HUES6 (cell line): ENCODE data around the gene PDE8B.

ENCODE experiments used
- H3K27ac ChIP-seq: 2 replicates; pipeline ENCODE4 v1.7.0; 2013; ENCODE audit warnings: low read depth, mild to moderate bottlenecking, low read length, inconsistent platforms
- H3K27me3 ChIP-seq: 2 replicates; pipeline ENCODE4 v1.6.1; 2013; ENCODE audit warnings: low read length; ENCODE audit not compliant: control insufficient read depth, insufficient read depth
- H3K36me3 ChIP-seq: 2 replicates; pipeline ENCODE4 v1.6.1; 2013; ENCODE audit warnings: low read length; ENCODE audit not compliant: control insufficient read depth, insufficient read depth
- H3K4me1 ChIP-seq: 2 replicates; pipeline ENCODE4 v1.6.1; 2013; ENCODE audit warnings: low read length; ENCODE audit not compliant: control insufficient read depth, insufficient read depth
- H3K4me3 ChIP-seq: 2 replicates; pipeline ENCODE4 v1.5.1; 2013; ENCODE audit warnings: low read depth, low read length
- H3K9ac ChIP-seq: one replicate; pipeline ENCODE4 v1.6.1; 2013; ENCODE audit warnings: mild to moderate bottlenecking, low read length
- H3K9me3 ChIP-seq: 2 replicates; pipeline ENCODE4 v1.6.1; 2013; ENCODE audit warnings: low read depth, low read length; ENCODE audit not compliant: control insufficient read depth, insufficient read depth

Gene PDE8B

DNA sequence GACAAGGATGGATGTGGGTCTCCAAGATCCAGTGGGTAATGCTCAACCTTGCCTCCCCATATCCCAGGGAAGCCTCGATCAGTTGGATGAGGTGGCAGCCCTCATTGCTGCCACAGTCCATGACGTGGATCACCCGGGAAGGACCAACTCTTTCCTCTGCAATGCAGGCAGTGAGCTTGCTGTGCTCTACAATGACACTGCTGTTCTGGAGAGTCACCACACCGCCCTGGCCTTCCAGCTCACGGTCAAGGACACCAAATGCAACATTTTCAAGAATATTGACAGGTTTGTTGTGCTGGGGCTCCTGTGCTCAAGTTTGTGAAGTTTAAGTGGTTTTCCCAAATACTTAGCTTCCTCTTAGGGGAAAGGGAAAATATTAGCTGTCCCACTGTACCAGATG, 207.7 kb downstream of the PDE8B start:
- no peak overlapping the region for H3K9ac ChIP-seq

GRCh38 chr5:77418601-77419581, 208.4 kb downstream of the PDE8B start:
- no peaks in the 10 kb centered on the region for H3K4me1 ChIP-seq
- H3K9ac ChIP-seq: no peak overlapping the region
- no peaks in the 10 kb centered on the region for H3K36me3 ChIP-seq
- no peaks in the 10 kb centered on the region for H3K27me3 ChIP-seq
- no peaks in the 10 kb centered on the region for H3K9me3 ChIP-seq
- H3K27ac ChIP-seq: no peak overlapping the region
- no peak overlapping the region for H3K4me3 ChIP-seq

More for the DNA sequence above, 207.7 kb downstream of the PDE8B start:
- Histone ChIP-seq H3K4me3 (no peak overlapping the region), H3K36me3 (no peaks in the 10 kb centered on the region), H3K9me3 (no peaks in the 10 kb centered on the region), H3K27me3 (no peaks in the 10 kb centered on the region), H3K4me1 (no peaks in the 10 kb centered on the region), H3K27ac (no peak overlapping the region)

DNA sequence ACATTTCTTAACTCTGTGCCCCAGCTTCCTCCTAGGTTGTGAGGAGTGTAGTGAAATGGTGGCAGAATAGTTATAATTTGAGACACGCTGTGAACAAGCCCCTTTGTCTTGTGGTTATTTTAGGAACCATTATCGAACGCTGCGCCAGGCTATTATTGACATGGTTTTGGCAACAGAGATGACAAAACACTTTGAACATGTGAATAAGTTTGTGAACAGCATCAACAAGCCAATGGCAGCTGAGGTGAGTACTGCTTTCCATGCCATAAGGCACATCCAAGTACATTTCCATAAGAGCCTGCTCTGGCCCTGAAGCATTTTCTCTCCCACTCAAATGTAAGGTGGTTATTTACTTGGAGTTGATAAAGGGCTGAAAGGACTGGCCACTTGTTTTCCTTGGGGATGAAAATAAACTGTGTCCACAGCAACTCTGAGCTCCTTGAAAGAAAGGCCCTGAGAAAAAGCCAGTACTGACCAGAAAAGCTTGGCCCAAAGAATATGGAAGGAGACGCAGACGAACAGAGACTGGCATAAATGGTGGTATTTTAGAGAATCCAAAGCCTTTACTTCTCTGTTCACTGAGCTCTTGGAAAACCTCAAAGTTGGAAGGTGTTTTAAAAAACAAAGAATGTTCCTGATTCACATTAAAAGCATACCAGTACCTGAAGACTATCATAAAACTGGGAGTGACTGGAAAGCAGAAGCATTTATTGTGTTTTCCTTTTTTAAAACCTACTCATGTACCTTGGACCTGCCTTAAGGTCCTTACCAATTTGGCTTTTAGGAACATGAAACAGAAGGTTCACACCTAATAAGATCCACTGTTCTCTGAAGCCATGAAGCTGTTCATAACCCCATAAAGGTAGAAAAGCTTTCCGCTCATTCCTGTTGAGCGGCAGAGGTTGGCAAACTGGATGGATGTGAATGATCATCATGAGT, 209.4 kb downstream of the PDE8B start:
- no peaks in the 10 kb centered on the region for H3K27me3 ChIP-seq
- H3K4me3 ChIP-seq: no peak overlapping the region
- H3K36me3 ChIP-seq: peaks cover 5% of the 10 kb centered on the region; the same call in 1 of the 2 replicates
- no peak overlapping the region for H3K27ac ChIP-seq
- H3K9me3 ChIP-seq: no peaks in the 10 kb centered on the region
- H3K4me1 ChIP-seq: no peaks in the 10 kb centered on the region
- H3K9ac ChIP-seq: no peak overlapping the region

DNA sequence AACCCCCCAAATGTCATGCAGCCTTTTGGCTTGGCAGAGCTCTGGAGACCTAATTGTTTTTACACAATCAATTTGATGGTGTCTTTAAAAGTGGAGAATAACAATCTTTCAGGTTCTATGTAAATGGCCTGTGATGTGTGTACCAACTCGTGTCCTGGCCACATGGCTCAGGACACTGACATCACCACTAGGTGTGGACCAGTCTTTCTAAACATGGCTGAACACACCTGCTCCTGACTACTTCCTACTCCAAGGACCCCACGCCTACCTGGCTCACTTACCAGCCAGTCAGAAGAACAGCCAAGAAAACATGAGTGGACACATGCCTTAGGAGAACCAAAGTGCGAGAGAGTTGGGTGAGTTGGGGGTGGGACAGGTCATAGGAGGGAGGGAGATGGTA, 210.5 kb downstream of the PDE8B start:
- peaks cover 5% of the 10 kb centered on the region; the same call in 1 of the 2 replicates for H3K36me3 ChIP-seq
- no peak overlapping the region for H3K27ac ChIP-seq
- no peaks in the 10 kb centered on the region for H3K4me1 ChIP-seq
- H3K9me3 ChIP-seq: no peaks in the 10 kb centered on the region
- H3K4me3 ChIP-seq: no peak overlapping the region
- H3K27me3 ChIP-seq: no peaks in the 10 kb centered on the region
- no peak overlapping the region for H3K9ac ChIP-seq

- Histone ChIP-seq H3K4me3 (no peak overlapping the region), H3K9me3 (no peaks in the 10 kb centered on the region), H3K4me1 (no peaks in the 10 kb centered on the region), H3K9ac (no peak overlapping the region), H3K27ac (no peak overlapping the region), H3K27me3 (no peaks in the 10 kb centered on the region), H3K36me3 (peaks cover 5% of the 10 kb centered on the region; the same call in 1 of the 2 replicates)
Observed at GRCh38 chr5:77423022-77423750, 212.7 kb downstream of the PDE8B start.

DNA sequence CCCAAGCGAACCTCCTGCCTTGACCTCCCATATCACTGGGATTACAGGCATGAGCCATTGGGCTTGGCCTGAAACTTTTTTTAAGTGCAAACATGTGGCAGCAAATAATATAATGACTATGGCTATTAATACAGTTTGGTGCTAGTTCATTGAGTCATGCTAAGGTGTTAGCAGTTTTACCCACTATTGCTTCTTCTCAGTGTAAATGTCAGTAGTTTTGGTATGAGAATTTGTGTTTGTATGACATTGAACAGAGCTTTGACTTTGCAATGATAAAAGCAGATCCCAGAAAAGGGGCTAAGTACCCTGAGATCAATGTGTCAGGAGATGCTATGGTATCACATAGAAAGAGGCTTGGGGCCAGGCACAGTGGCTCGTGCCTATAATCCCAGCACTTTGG, 214.4 kb downstream of the PDE8B start:
- Histone ChIP-seq H3K4me1 (no peaks in the 10 kb centered on the region), H3K27ac (no peak overlapping the region), H3K27me3 (no peaks in the 10 kb centered on the region)

DNA sequence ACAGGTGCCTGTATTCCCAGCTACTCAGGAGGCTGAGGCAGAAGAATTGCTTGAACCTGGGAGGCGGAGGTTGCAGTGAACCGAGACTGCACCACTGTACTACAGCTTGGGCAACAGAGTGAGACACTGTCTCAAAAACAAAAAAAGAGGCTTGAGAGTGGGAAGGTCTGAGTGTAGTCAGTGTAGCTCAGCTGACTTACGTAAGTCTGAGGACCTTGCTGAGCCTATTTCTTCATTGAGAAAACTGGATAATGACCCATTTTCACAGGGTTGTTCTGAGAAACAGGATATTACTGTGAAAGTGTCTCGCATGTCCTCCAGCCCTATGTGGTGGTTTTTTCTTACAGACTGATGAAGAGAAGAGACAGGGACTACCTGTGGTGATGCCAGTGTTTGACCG, 214.9 kb downstream of the PDE8B start:
- Histone ChIP-seq H3K27me3 (no peaks in the 10 kb centered on the region), H3K9me3 (no peaks in the 10 kb centered on the region), H3K9ac (no peak overlapping the region), H3K4me1 (no peaks in the 10 kb centered on the region), H3K4me3 (no peak overlapping the region), H3K36me3 (peaks cover 5% of the 10 kb centered on the region; the same call in 1 of the 2 replicates), H3K27ac (no peak overlapping the region)

More for the DNA sequence above, 214.4 kb downstream of the PDE8B start:
- Histone ChIP-seq H3K4me3 (no peak overlapping the region), H3K9me3 (no peaks in the 10 kb centered on the region), H3K9ac (no peak overlapping the region), H3K36me3 (peaks cover 5% of the 10 kb centered on the region; the same call in 1 of the 2 replicates)

- H3K9ac ChIP-seq: no peak overlapping the region
- no peak overlapping the region for H3K27ac ChIP-seq
- no peak overlapping the region for H3K4me3 ChIP-seq
- H3K27me3 ChIP-seq: no peaks in the 10 kb centered on the region
- no peaks in the 10 kb centered on the region for H3K9me3 ChIP-seq
- H3K36me3 ChIP-seq: peaks cover 5% of the 10 kb centered on the region
- no peaks in the 10 kb centered on the region for H3K4me1 ChIP-seq
Observed at GRCh38 chr5:77425998-77426659, 215.6 kb downstream of the PDE8B start.

DNA sequence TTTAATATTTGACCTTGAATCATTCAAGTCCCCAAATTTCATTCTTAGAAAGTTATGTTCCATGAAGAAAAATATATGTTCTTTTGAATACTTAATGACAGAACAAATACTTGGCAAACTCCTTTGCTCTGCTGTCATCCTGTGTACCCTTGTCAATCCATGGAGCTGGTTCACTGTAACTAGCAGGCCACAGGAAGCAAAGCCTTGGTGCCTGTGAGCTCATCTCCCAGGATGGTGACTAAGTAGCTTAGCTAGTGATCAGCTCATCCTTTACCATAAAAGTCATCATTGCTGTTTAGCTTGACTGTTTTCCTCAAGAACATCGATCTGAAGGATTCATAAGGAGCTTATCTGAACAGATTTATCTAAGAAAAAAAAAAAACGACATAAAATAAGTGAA, 216.2 kb downstream of the PDE8B start:
- H3K9ac ChIP-seq: no peak overlapping the region
- H3K36me3 ChIP-seq: peaks cover 10% of the 10 kb centered on the region
- H3K9me3 ChIP-seq: no peaks in the 10 kb centered on the region
- no peaks in the 10 kb centered on the region for H3K4me1 ChIP-seq
- H3K4me3 ChIP-seq: no peak overlapping the region
- no peaks in the 10 kb centered on the region for H3K27me3 ChIP-seq
- H3K27ac ChIP-seq: no peak overlapping the region

DNA sequence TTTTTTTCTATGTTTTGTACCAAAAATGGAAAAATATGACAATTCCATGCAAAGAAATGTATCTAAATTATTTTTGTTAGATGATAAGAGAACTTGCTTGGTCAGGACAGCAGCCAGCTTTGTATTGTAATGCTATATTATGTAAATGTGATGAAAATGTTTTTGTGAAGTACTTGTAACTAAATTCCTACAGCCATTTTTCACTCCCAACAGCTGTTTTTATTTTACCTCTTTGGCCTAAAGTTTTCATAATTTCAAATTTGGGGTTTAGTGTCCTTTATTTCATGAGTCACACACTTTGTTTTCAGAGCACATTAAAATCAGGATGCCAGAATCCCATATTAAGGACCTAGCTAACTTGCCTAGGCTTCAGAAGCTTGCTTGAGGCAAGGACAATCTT, 217.5 kb downstream of the PDE8B start:
- H3K4me1 ChIP-seq: no peaks in the 10 kb centered on the region
- H3K9me3 ChIP-seq: no peaks in the 10 kb centered on the region
- H3K9ac ChIP-seq: no peak overlapping the region
- H3K36me3 ChIP-seq: peaks cover 23% of the 10 kb centered on the region
- H3K27ac ChIP-seq: no peak overlapping the region
- no peaks in the 10 kb centered on the region for H3K27me3 ChIP-seq
- no peak overlapping the region for H3K4me3 ChIP-seq
